NCI-H1436 treated with DMSO at 0.1 percent for 48 hours (cell line): Measurements from ENCODE around the gene SELENOS.
"Not testable (repeated sequence)": the region's sequence is repeated elsewhere in the genome, so short reads cannot be mapped to it uniquely, and the experiment has no call there.

Experiments
- DNase-seq: peaks from one replicate; lab custom pipeline; 2025; lab: John Stamatoyannopoulos, UW

The SELENOS gene

DNA sequence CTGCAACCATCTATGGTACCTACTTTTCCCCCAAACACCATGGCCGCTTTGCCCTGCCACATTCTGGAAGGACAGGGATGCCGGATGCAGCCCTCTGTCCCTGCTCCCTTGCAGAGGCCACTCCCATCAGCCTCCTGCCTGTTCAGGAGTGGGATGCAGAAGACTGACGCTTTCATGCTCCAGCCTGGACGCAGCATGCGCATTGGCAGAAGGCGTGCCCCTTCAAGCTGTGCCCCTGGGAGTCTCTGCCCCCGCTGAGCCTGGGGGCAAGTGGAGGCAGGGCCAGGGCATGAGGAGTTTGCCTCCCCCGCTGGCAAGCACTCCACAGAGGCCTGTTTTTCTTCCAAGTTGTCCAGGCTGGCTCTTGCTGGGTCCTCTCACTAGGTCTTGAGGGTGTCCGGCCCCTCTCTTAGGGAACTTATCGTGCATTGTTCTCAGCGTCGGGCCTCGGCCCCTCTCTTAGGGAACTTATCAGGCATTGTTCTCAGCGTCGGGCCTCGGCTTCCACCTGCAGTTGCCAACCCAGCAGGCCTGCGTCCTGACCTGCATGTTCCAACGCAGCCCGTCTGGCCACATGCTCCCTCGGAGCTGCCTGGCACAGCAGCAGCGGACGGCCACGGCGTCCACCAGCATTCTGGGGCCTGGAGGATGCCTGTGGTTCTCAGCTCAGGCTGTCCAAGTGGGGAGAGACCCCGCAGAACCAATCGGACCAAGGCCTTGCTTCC, 32.3 kb upstream of the SELENOS start:
- no peak for DNase-seq

DNA sequence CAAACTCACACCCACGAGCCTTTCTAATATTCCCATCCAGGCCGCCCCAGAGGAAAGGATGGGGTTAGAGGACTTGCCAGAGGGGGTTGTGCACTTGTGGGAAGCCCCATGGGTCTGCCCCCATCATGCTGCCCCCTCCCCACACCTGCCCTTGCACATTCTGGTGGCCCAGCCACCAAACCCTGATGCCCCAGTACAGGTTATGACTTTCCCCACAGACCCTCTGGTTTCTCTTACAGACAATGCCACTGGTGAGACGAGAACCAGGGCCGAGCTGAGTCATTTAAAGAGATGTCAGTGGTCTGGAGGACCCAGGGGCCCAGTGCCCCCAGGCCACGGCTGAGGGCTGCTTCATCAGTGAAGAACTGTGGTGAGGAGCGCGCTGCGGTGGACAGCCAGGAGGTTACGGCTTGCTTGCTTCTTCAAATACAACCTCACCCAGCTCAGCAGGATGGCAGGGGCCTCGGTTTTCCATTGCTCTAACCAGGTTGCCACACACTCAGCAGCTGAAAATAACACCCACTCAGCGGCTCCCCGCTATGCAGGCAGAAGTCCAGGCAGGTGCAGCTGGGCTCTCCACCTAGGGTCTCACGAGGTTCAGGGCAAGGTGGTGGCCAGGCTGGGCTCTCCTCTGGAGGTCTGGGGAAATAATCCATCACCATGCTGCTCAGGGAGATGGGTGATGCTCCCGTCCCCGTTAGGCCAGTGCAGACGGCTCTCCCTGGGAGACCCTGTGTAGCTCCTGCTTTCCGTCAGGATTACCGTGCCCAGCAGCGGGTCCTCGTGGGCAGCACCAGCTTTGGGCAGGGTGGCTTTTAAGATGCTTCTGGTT, 31.5 kb upstream of the SELENOS start:
- no peak for DNase-seq

DNA sequence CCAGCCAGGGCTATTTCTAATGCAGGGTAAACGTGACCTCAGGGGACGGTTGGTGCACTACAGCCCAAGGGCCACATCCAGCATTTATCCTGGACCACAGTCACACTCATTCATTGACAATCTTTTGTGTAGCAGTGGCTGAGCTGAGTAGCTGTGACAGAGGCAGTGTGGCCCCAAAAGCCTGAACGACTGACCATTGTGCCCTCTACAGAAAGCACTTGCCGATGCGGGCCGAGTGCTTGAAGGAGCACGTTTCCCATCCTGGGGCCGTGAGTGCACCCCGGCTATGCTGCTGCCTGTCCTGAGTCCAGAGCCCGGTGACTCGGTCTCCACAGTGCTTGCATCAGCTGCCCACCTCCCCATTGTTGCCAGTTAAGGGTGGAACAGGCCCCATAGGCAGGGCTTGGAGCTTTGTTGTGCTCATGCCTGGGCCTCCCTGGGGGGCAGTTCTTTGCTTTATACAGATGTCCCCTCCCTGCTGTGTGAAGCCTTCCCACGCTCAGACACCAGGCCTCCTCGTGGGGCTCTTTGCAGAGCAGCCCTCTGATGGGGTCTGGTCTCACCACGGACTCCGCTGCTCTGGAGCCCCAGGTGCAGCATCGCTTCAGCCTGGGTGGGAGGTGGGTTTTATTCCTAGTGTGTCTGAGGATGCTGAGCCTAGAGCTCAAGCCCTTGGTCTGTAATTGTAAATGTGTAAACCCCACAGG, 30.8 kb upstream of the SELENOS start:
- DNase-seq = no peak

DNA sequence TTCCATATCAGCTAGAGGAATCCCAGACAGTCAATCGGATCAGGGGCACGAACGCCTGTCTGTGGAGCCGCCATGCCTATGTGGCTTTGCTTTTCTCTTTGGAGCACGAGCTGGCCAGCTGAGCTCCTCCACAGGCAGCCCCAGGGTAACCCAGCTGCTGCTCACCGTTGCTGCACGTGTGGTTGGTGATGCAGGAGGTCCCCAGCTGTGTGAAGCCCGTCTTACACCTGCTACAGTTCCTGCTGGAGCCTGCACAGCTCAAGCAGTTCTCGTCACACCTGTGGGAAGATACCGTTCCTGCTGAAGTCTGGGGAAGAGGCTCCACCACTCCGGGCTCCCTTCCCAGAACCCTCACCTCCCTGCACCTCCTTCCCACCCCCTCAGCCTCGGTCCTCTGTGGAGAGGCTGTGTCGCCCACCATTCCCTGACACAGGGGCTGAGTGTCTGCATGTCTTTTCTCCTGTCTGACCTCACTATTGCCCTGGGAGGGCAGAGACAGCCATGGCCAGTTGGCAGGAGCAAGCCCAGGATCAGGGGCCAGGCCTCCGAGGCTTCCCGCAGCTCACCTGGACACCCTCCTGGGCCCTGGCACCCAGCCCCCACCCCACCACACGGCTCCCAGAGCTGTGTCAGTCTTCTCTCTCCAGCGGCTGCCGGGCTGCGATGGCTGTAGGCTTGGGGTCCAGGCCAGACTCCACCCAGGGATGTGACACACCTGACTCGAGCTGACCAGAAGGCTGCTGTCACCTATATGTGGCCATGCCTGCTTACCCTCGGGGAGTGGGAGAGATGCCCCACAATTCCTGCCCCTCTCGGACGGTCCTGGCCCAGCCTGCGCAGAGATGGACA, 30.0 kb upstream of the SELENOS start:
- DNase-seq = no peak

DNA sequence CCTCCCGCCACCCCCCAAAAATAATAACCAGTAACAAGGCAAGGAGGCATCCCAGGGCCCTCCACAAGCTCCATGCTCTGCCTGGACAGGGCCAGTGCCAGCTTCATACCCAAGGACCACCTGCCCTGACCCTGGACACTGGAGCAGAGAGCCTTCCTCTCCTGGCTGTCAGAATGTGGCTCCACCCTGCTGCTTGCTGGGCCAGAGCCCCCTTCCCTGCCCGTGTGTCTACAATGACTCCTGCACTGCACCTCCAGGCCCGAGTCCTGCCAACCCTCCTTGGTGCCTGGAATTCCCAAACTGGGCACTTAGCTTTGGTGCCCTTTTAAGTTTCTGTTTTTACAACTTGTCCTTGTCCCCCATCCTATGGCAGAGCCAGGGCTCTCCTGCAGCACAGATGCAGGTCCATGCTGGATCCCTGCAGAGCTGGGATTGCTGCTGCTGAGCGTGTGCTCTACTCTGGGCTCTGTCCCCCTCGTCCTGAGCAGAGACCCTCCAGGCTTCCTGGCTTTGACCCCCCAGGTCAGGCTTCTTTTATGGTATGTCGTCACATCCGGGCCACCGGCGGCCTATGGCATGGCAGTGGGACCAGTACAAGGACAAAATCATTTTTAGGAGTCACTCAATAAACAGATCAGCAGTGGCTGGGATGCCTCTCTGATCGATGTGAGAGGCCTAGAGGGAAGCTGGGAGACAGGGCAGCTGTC, 29.2 kb upstream of the SELENOS start:
- no peak for DNase-seq

DNA sequence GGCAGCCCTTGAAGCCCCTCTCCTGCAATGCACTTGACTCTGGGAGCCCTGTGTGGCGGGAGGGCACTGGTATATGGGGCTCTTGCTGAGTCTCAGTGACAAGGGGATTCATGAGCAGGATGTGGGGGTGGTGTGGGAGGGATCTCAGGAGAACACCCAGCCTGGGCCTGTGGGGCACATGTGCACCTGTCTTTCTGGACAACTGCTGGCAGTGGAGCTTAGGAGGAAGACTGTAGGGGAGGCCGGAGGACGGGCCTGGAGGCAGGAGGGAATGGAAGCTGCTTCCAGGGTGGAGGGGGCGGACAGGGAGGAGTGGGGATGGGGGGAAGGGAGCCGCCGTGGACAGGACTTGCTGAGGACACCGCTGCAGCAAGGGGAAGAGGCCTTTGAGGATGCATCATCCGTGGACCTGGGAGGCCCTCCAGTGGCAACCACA, 28.6 kb upstream of the SELENOS start:
- DNase-seq = no peak

DNA sequence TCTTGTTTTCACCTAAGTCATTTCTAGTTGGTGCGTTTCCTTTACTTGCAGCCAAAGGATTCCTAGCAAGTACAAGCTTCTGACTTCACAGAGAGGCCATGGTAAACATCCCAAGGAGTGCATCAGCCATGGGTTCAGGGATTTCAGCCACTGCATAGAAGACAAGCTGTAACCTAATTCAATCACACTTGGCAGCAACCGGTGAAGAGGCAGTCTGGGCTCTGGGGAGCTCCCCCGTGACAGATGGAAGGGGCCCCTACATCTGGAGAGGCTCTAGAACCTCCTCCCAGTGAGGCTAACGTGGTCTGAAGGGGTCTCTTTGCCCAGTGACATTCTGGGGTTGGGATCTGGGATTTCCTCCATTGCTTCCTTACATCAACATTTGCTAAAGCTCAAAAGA, 26.1 kb upstream of the SELENOS start:
- no peak for DNase-seq

DNA sequence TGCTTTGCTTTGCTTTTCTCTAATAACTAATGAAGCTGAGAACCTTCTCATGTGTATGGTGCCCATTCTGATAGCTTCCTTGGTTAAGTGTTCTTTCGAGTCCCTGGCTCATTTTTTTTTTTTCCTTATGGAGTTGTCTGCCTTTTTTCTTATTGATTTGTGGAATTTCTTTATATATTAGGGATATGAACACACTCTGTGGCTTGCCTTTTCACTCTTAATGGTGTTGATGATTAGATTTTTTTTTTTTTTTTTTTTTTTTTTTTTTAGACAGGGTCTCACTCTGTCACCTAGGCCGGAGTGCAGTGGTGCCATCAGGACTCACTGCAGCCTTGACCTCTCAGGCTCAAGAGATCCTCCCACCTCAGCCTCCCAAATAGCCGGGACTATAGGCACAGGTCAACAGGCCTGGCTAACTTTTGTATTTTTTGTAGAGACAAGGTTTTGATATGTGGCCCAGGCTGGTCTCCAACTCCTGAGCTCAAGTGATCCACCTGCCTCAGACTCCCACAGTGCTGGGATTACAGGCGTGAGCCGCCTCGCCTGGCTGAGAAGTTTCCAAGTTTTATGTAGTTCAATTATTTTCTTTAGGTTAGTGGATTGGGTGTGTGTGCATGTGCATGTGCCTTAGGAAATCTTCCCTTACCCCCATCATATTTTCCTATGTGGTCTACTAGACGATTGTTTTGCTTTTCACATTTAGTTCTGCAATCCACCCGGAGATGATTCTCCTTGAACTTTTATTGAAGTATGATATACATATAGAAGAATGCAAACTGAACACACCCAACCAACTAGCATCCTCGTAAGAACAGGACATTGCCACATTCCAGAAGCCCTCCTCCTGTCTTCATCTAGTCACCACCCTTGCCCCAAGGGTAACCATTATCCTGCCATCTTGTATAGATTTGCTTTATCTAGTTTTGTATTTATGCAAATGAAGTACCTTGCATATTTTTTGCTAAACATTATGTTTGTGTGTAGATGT, 19.4 kb upstream of the SELENOS start:
- DNase-seq = no peak

DNA sequence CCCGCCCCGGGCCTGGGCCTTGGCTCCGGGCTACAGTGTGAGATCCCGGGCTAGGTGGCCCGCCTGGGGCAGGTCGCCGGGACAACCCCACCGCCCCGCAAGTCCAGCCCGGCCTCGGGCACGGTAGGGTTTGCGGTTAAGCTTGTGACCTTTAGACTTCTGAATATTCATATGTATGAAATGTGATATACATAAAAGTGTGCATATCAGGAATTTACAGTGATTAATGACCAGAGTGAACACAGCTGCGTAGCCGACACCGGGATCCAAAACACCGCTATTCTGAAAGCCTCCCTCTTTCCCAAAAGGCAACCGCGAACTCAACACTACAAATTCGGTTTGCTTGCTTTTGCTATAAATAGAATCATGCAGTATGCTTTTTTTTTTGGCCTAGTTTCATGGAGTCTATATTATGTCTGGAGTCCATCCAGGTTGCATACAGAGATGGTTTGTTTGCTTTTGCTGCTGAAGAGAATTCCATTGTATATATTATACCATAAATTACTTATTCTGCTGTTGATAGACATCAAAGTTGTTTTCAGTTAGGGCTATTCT, 18.4 kb upstream of the SELENOS start:
- DNase-seq = no peak

DNA sequence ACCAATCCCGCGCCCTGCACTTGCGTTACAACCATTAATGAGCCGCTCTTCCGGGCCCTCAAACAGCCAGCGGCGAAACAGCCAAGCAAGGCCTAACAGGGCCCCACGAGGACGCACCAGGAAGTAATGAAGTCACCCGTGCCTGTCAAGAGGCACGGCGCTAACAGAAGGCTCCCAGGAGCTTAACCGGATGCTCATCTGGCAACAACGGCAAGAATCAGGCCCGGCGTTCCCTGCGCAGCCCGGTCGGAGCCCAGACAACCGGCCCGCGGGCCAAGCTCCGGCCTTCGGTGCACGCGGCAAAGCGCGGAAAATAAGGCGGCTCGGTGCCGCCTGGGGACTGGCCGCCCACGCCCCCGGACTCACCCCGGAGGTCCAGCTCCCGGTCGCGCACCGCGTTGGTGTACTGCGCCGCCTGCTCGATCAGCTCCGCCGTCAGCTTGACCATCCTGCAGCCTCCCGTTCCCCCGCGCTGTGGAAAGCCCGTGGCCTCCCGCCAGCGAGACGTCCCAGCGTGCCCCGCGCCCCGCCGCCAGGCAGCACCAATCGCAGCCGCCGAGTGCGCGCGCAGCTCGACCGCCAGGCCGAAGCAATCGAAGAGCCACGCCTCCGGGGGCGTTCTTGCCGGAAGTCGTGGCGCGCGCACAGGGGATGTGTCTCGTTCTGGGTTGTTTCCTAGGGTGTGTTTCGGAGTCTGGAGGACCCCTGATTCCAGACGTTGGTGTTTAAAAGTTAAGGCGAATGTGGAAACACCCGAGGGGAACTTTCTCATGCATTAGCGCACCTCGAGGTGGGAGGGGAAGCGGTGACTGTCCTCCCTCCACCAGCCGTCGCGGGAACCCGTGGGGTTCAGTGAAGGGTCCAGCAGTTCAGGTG, 17.7 kb upstream of the SELENOS start, which contains the start of gene SNRPA1:
SNRPA1 (minus strand) TSS at position 518 of the 876 bp plus-strand sequence; CDS start at position 448, 70 bp downstream.
- DNase-seq = peak; percentile 5

DNA sequence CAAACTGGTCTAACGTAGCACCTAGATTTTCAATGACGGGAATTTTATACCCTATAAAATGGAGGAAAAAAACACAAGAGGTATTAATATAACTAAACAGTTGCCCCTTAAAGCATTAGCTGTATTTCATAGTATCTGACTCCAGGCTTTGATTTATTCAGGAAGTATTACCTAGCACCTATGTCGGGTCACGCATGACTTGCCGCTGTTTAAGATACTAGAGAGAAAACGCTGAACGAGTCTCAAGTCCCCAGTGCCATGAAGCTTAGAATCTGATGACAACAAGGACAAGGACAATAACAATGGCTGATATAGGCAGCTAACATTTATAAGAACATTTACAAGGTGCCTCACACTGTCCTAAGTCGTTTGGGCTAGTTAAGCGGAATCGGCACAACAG, 15.8 kb upstream of the SELENOS start:
- no peak for DNase-seq

DNA sequence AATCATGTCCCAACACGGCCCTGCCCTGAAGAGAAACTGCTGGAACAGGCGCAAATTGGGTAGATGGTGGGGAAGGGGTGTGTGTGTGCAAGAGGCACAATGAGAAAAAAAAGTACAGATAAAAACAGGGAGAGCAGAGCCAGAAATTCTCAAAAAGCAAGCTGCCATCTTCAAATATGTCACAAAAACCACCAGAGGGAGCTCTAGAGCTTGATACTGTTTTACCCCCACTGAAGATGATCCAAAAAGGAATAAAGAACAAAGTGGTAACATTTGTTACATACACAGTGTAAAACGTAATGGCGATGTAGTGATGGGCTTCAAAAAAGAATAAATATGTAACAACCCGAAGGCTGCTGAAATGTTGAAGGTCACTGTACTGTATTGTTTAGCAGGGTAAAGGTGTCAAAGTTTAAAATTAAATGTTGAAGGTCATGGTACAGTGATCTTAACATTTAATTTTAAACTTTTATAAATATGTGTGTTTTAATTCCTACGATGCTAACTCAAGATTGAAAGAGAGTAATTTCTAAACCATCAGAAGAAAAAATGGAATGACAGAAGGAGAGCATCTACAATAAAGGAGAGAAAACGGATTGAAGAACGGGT, 11.7 kb upstream of the SELENOS start:
- no peak for DNase-seq

DNA sequence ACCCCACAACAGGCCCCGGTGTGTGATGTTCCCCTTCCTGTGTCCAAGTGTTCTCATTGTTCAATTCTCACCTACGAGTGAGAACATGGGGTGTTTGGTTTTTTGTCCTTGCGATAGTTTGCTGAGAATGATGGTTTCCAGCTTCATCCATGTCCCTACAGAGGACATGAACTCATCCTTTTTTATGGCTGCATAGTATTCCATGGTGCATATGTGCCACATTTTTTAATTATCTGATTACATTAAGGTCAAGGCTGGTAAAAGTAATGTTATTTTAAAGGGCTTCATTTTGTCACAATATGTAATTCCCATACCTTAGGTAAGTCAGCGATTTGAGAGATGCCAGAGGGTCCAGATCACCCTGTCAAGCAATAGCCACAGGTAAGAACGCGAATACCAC, 10.1 kb upstream of the SELENOS start:
- DNase-seq = not testable (repeated sequence)

DNA sequence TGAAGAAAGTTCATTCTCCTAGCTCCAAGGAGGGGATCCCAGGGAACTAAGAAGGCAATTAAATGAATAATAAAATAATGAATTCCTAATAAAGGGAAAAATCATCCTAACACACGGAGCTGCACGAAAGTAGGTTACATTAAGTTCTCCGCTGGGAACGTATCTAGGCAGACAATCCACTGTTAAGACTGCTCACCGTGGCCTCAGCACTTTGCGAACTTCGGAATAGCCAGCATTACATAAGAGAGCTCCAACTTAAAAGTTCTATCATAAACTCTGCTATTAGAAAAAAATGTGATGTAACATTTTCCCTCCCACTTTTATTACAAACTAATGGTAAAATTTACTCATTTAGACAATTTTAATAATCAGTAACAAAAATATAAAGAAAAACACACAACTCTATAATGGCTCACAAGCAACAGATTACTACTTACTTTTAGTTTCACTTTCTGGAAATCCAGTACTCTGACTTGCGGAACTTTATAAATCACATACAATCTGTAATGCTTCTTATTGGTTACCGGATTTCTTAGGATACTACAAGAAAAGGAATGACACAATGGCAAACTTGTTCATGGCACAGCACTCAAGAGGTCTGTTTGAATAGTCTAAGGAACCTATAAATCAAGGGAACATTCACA, 9.3 kb upstream of the SELENOS start:
- DNase-seq = no peak

DNA sequence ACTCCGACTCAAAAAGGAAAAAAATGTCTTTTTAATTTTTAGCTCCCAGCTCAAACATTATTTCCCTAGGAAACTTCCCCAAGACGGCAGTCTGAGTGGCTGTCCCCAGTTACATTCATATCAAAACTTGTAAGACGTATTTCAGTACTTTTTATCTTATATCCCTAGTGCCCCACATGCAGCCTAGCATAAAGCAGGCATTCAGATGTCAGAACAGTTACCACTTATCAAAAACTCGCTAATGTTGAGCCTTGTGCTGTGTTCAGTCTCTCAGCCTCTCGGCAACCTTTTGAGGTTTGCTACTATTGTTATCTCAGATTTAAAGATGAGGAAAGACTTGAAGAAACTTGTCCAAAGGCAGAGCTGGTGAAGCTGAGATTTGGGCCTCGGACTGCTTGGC, 6.6 kb upstream of the SELENOS start:
- no peak for DNase-seq

DNA sequence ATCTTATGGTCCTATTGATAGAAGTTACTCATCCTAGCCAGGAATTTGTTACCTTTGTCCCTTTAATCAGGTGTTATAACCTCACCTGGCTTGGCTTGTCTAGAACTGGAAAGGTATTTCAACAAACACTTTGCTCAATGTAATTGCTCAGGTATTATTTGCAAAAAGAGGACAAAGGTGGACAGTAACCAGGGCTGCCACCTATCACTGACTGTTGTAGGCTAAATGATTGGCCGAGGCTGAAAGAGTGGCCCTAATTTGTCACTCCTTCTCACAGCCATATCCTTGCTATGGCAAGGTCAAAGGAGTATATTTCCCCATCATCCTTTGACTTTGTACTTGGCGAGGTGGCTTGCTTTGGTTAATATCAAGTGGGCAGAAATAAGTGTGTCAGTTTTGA, 2.7 kb upstream of the SELENOS start:
- no peak for DNase-seq

DNA sequence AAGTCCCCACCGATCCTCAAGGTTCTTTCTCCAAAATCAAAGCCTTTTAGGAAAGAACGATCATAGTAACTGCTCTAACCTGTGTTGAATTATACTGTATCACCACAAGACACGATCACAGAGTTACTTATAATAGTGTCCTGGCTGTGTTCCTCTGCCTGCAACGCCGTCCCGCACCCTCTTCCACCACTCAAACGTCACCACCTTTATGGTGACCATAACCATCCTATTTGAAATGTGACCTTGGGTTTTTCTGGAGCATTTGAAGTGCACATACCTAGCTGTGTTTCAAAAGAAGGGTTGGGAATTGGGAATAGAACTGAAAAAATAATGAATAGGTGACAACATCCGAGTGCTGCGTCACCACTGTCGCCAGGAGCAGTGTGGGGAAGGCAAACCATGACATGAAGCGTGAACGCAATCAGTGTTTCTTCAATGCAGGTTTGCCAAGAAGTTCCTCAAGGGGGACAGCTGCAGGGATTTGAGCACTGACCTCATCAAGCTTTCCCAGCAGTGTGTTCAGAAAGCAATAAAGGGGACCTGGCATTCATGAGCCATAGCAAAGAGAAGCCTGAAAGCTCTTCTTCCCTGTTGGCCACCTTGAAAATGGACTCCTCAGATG, 769 bp upstream of the SELENOS start:
- DNase-seq = no peak
